Natural killer cell (primary cell): Measurements from ENCODE around the gene ANKRD63. TPM values are rescaled to one million over a fixed set of nuclear protein-coding genes. Genes with fewer than 3 reads are reported as not detected.
A peak's percentile ranks its signal among the peaks of the same experiment; 100 is the strongest.

ENCODE experiments used
- ATAC-seq, 3 donors: fragments of 150-1000 bp in 2 of 3; fragments of 200-7000 bp in 1 of 3; cut with Tn5 transposase; 1 replicate in 1 of 3; 2 replicates in 2 of 3; pipeline ENCODE4 v1.10.0; 2021; ENCODE audit warnings: mild to moderate bottlenecking in 2 of 3, moderate library complexity in 2 of 3
- DNase-seq, 2 donors: peaks; one replicate each; pipeline versions ENCODE4 v3.0.0 to v3.0.0-alpha.2; 2013 to 2021; ENCODE audit warnings: mixed read lengths in 1 of 2
- H3K27ac ChIP-seq: one replicate; pipeline ENCODE4 v1.5.1; 2013; ENCODE audit warnings: mild to moderate bottlenecking, low read length
- H3K27me3 ChIP-seq: one replicate; pipeline ENCODE4 v1.6.1; 2013; ENCODE audit warnings: low read length; ENCODE audit not compliant: control insufficient read depth, insufficient read depth
- H3K36me3 ChIP-seq: one replicate; pipeline ENCODE4 v1.6.1; 2013; ENCODE audit warnings: low read length; ENCODE audit not compliant: control insufficient read depth, insufficient read depth
- H3K4me1 ChIP-seq: one replicate; pipeline ENCODE4 v1.6.1; 2013; ENCODE audit warnings: low read length; ENCODE audit not compliant: control insufficient read depth, insufficient read depth
- H3K4me3 ChIP-seq: one replicate; pipeline ENCODE4 v1.5.1; 2013; ENCODE audit warnings: low read length
- H3K9me3 ChIP-seq: one replicate; pipeline ENCODE4 v1.6.1; 2013; ENCODE audit warnings: low read length; ENCODE audit not compliant: control insufficient read depth, insufficient read depth
- H3K27ac Mint-ChIP-seq, 2 donors: one replicate each; pipeline ENCODE4 v1.8.0; 2022; ENCODE audit warnings: mild to moderate bottlenecking in 2 of 2, mixed read lengths in 2 of 2, moderate library complexity in 1 of 2
- H3K27me3 Mint-ChIP-seq, 2 donors: one replicate each; pipeline ENCODE4 v1.8.0; 2022; ENCODE audit warnings: low read depth in 2 of 2, mixed read lengths in 2 of 2
- H3K36me3 Mint-ChIP-seq: one replicate; pipeline ENCODE4 v1.8.0; 2022; ENCODE audit warnings: mixed read lengths
- H3K4me1 Mint-ChIP-seq, 2 donors: one replicate each; pipeline ENCODE4 v1.8.0; 2022; ENCODE audit warnings: mixed read lengths in 2 of 2
- H3K4me3 Mint-ChIP-seq: one replicate; pipeline ENCODE4 v1.8.0; 2022; ENCODE audit warnings: mild to moderate bottlenecking, moderate library complexity, mixed read lengths
- H3K9me3 Mint-ChIP-seq, 2 donors: one replicate each; pipeline ENCODE4 v1.8.0; 2022; ENCODE audit warnings: mixed read lengths in 2 of 2
- WGBS: methylation state at CpG from one replicate; pipeline ENCODE4 v1.1.7; 2013; ENCODE audit warnings: missing lambda C conversion rate; ENCODE audit not compliant: insufficient coverage; 5-methylcytosine and 5-hydroxymethylcytosine counted together
- intact Hi-C: fragments of 100-400 bp; cut with micrococcal nuclease; formaldehyde crosslinking; loops from one replicate; pipeline ENCODE4 v1.14.2; 2022
- total RNA-seq, 4 donors: library from RNA; stranded (reverse); fragments of 120-200 nt in 1 of 4; gene quantifications; one replicate each; pipeline versions ENCODE4 v1.2.3 to v1.2.4, GENCODE V29; 2013 to 2022
- TF ChIP-seq, protein P1 (sequence below): fragments of 200-600 bp; IDR thresholded peaks from one replicate; pipeline ENCODE4 v1.8.0; 2022; ENCODE audit warnings: antibody characterized with exemption

Gene ANKRD63
- total RNA-seq, 3 donors from 2014 or later (not counting 1 experiment from before 2014, with no cell fraction given) = not detected

DNA sequence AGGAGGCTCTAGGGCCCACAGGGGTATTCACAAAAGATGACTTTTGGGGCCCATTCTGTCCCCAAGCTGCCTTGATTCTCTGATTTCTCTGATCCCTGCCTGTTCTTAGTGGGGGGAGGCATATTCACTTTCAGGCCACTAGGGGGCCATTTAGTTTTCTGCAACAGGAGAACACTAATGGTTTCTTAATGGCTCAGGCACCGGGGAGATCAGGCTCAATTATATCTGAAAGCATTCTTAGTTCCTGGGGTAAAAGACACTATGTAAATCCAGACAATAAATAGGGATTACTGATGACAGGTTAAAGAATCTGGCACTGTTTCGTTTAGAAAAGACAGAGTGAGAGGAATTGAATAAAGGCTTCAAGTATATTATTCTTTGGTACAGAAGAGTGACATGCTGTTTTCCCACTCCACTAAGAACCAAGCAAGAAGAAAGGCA, 38.1 kb upstream of the ANKRD63 start:
- WGBS = 0% methylated on average over 2 of the region's 2 CpGs
- Histone ChIP-seq H3K27me3 (no peaks in the 10 kb centered on the region), H3K36me3 (no peaks in the 10 kb centered on the region), H3K4me1 (peaks cover 23% of the 10 kb centered on the region), H3K9me3 (no peaks in the 10 kb centered on the region), H3K27ac (no peak overlapping the region), H3K4me3 (no peak overlapping the region)
- Mint-ChIP-seq H3K4me1 (peaks cover 24 to 37% of the 10 kb centered on the region in 2 donors), H3K4me3 (peak overlapping the region; percentile 78), H3K9me3 (no peaks in the 10 kb centered on the region), H3K27ac (peak overlapping the region; percentile 41 to 64), H3K27me3 (no peaks in the 10 kb centered on the region), H3K36me3 (no peaks in the 10 kb centered on the region)
- intact Hi-C loops = loop anchor here (1.0 kb wide), 1 partner anchor 13 kb away; no protein-coding TSS in a partner anchor
- ATAC-seq (peak in 2 of 3 donors; percentile 17 to 29), DNase-seq (peak in 1 of 2 donors; percentile 82)
- TF ChIP-seq, protein P1, sequence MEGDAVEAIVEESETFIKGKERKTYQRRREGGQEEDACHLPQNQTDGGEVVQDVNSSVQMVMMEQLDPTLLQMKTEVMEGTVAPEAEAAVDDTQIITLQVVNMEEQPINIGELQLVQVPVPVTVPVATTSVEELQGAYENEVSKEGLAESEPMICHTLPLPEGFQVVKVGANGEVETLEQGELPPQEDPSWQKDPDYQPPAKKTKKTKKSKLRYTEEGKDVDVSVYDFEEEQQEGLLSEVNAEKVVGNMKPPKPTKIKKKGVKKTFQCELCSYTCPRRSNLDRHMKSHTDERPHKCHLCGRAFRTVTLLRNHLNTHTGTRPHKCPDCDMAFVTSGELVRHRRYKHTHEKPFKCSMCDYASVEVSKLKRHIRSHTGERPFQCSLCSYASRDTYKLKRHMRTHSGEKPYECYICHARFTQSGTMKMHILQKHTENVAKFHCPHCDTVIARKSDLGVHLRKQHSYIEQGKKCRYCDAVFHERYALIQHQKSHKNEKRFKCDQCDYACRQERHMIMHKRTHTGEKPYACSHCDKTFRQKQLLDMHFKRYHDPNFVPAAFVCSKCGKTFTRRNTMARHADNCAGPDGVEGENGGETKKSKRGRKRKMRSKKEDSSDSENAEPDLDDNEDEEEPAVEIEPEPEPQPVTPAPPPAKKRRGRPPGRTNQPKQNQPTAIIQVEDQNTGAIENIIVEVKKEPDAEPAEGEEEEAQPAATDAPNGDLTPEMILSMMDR = peak; percentile 88

DNA sequence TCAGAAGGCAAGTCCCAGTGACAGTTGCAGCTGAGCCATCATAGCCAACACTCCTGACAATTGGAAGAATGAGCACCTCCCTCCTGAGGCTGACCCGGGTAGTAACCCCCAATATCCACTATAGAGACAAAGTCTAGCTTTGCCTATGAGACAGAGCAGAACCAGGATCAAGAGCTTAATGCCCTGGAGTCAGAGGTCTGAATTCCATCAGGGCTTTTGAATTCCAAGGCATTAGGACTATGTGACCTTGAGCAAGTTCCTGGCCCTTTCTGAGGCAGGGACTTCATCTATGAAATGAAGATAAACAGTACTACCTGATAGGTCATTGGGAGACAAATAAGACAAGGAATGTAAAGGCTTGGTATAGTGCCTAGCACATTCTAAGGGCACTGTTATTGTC, 37.5 kb upstream of the ANKRD63 start:
- DNase-seq (no peak), ATAC-seq (no peak)
- Mint-ChIP-seq H3K27ac (no peak overlapping the region), H3K9me3 (no peaks in the 10 kb centered on the region), H3K4me1 (peaks cover 28 to 41% of the 10 kb centered on the region in 2 donors), H3K4me3 (no peak overlapping the region), H3K27me3 (no peaks in the 10 kb centered on the region), H3K36me3 (no peaks in the 10 kb centered on the region)
- intact Hi-C loops = no loop called here
- no peaks in the 10 kb centered on the region for H3K9me3 ChIP-seq
- H3K4me3 ChIP-seq = no peak overlapping the region
- no peak overlapping the region for H3K27ac ChIP-seq
- peaks cover 22% of the 10 kb centered on the region for H3K4me1 ChIP-seq
- no peaks in the 10 kb centered on the region for H3K27me3 ChIP-seq
- 100% methylated on average over 1 of the region's 1 CpG for WGBS
- H3K36me3 ChIP-seq = no peaks in the 10 kb centered on the region
- TF ChIP-seq, protein P1 = no peak

DNA sequence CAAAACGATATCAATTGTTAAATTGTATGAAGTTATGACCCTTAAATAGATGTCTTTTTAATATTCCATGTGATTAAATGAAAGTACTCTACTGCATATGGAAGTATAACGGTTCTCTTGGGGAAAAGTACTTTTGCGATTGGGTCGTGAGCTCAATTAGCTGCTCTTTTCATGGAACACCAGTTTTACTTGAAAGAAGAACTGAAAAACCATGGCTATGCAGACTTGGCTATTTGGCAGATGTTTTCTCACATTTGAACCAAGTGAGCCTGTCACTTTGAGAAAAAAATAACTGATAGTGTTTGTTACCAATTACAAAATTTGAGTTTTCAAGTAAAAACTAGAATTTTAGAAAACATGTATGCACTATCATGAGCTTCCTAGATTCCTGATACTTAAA, 34.7 kb upstream of the ANKRD63 start:
- Mint-ChIP-seq H3K4me1 (peaks cover 39 to 51% of the 10 kb centered on the region in 2 donors), H3K4me3 (no peak overlapping the region), H3K9me3 (no peaks in the 10 kb centered on the region), H3K27me3 (no peaks in the 10 kb centered on the region), H3K27ac (no peak overlapping the region), H3K36me3 (no peaks in the 10 kb centered on the region)
- H3K4me3 ChIP-seq = no peak overlapping the region
- H3K27ac ChIP-seq = no peak overlapping the region
- H3K27me3 ChIP-seq = no peaks in the 10 kb centered on the region
- DNase-seq = no peak
- TF ChIP-seq, protein P1 = no peak
- WGBS = 84% methylated on average over 3 of the region's 4 CpGs
- intact Hi-C loops = no loop called here
- ATAC-seq = no peak
- H3K36me3 ChIP-seq = no peaks in the 10 kb centered on the region
- H3K9me3 ChIP-seq = no peaks in the 10 kb centered on the region
- peaks cover 30% of the 10 kb centered on the region for H3K4me1 ChIP-seq

DNA sequence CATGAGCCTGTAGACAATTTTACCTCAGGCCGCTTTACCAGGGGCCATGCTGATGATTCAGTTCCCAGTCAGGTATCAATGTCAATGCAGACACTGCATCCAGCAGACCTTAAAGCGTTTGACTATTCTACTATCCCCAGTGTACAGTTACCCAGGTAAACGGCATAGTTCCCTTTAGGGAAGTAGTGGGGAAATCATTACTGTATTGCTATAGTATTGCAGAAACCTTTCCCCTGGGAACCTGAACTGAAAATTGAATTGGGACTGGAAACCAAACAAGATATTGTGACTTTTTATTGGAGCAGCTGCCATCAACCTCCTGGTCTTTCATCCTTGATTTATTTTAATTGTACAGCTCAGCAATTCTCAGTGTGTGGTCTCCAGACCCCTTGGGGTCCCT, 34.1 kb upstream of the ANKRD63 start:
- no peaks in the 10 kb centered on the region for H3K36me3 ChIP-seq
- Mint-ChIP-seq H3K27ac (no peak overlapping the region), H3K9me3 (no peaks in the 10 kb centered on the region), H3K27me3 (no peaks in the 10 kb centered on the region), H3K36me3 (no peaks in the 10 kb centered on the region), H3K4me3 (no peak overlapping the region), H3K4me1 (peaks cover 45 to 51% of the 10 kb centered on the region in 2 donors)
- 83% methylated on average over 3 of the region's 3 CpGs for WGBS
- TF ChIP-seq, protein P1 = no peak
- no peaks in the 10 kb centered on the region for H3K27me3 ChIP-seq
- DNase-seq (no peak), ATAC-seq (no peak)
- H3K4me1 ChIP-seq = peaks cover 31% of the 10 kb centered on the region
- H3K27ac ChIP-seq = no peak overlapping the region
- no peak overlapping the region for H3K4me3 ChIP-seq
- intact Hi-C loops = no loop called here
- no peaks in the 10 kb centered on the region for H3K9me3 ChIP-seq
